UCSD-AML1 (cell line): ENCODE data around the gene PPP6R3.

Source experiments
- DNase-seq: peaks from one replicate; lab custom pipeline; 2025; ENCODE audit not compliant: unreplicated experiment; lab: John Stamatoyannopoulos, UW

PPP6R3 gene

DNA sequence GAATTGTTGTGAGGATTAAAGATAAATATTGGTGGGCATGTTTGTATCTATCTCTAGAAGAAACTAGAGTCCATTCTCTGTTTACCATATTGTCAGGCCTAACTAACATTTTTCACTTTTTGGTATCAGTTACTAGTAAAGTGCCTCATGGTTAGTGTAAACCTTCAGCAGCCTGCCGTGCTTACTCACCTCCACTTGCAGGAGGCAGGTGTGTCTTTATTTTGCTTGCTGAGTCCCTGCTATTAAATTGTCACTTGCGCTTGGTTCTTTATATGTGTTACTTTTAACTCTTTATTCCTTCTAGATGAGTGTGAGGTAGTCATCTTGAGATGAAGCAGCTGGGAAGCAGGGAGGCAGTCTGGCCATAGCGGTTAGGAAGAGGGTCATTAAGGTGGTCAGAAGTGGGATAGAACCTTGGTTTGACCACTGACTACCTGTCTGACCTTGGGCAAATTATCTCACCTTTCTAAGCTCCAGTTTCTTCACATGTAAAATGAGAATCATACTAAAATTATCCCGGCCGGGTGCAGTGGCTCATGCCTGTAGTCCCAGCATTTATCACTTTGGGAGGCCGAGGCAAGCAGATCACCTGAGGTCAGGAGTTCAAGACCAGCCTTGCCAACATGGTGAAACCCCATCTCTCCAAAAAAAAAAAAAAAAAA, 21.2 kb downstream of the PPP6R3 start:
- DNase-seq: no peak

DNA sequence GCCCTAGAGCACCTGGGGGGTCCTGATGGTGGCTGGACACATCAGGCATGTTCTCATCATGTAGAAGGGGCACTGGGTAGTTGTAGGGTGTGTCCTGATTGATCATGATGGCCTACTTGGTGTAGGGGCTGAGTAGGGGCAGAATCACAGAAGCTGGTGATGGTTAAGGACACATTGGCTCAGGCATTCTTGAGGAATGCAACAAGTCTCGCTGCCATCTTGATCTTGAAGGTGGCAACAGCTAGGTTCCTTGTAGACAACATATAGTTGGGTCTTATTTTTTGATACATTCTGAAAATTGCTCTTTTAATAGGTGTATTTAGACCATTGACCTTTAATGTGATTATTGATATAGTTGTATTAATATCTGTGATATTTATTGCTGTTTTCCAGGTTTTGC, 28.1 kb downstream of the PPP6R3 start:
- DNase-seq: no peak

DNA sequence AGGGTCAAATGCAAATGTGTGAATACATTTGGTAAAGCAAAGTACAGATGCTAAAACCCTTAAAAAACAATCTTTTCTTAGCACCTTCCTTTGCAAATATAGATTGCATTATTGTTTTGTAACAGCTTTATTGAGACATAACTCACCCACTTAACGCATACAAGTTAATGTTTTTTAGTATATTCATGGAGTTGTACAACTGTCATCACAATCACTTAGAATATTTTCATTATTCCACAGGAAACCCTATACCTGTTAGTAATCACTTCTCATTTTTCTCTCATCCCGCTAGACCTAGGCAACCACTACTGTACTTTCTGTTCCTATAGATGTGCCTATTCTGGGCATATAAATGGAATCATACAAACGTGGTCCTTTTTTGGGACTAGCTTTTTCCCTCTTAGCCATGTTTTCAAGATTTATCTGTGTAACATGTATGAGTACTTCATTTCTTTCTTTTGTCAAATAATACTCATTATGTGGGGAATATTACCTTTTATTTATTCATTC, 34.7 kb downstream of the PPP6R3 start:
- DNase-seq: no peak

DNA sequence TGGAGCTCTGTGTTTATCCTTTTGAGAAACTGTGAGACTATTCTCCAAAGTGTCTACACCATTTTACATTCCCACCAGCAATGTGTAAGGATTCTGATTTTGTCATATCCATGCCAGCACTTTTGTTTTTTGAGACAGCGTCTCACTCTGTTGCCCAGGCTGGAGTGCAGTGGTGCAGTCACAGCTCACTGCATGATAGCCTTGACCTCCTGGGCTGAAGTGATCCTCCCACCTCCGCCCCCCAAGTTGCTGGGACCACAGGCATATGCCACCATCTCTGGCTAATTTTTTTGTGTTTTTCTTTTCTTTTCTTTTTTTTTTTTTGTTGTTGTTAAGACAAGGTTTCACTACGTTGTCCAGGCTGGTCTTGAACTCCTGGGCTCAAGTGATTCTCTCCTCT, 35.3 kb downstream of the PPP6R3 start:
- DNase-seq: no peak

DNA sequence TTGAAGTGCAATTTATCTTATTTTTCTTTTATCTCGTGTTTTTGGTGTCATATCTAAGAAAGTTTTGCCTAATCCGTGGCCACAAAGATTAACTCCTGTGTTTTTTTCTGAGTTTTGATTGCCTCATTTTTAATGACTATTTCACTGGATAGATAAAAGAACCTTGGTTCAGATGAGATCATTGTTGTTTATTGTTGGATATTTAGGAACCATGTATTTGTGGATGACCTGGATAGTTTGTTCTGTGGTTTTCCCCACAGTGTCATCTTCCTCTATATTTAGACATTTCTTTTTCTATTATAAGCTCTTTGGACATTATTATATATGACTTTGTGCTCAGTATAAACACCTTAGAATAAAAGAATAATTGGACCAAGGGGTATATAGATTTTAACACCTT, 37.2 kb downstream of the PPP6R3 start:
- DNase-seq: no peak

DNA sequence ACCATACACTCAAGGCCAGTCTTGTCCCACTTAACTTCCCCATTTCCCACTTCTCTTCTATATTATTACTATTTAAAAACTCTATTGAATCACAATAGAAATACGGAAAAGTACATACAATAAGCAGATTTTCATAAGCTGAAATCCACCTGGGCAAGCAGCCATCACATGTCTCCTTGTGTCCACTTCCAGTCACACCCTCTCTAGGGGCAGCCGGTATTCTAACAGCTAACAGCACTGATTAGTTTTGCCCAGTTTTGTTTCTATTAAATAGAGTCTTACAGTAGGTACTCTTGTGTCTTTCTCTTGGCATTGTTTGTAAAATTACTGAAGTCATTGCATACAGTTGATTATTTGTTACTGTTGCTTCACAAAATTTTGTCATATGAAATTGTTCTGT, 37.8 kb downstream of the PPP6R3 start:
- no peak for DNase-seq

DNA sequence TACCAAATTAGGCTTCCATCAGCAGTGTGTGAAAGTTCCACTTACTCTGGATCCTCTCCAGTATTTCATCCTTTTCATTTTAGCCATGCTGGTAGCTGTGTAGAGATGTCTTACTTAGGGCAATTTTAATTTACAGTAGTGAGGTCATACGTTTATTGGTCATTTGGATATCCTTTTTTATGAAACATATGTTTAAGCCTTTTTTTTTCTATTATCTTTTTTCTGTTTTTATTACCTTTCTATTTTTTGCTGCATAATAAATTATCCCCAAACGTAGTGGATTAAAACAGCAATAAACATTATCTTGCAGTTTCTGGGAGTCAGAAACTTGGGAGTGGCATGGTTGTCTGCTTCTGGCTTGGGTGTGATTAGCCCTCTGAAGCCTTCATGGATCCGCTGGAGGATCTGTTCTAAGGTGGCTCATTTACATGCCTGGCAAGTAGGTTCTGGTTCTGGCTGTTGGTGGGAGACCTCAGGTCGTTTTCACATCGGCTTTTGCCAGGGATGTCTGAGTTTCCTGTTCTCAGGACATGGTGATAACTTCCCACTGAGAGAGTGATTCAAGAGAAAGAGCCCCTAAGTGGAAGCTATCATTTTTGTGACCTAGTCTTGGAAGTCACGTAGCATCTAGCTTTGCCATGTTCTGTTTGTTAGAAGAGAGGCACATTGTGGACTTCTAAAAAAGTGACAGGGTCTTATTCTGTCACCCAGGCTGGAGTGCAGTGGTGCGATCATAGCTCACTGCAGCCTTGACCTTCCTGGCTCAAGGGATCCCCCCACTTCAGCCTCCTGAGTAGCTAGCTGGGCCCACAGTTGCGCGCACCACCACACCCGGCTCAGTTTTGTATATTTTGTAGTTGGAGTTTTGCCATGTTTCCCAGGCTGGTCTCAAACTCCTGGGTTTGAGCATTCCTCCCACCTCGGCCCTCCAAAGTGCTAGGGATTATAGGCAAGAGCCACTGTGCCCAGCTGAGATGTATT, 38.6 kb downstream of the PPP6R3 start:
- DNase-seq: no peak

DNA sequence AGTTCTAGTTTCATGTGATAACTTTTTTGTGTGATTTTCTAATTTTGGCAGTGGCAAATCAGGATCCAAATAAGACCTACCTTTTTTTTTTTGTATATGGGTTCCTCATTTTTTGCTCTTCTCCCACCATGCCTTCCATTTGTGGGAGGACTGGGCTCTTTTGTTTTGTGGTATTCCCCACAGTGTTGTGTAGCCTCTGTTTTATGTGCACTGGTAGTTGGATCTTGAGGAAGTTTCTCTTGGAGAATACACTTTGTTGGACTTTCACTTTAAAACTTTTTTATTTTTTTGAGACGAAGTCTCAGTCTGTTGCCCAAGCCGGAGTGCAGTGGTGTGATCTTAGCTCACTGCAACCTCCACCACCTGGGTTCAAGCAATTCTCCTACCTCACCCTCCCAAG, 39.7 kb downstream of the PPP6R3 start:
- no peak for DNase-seq

DNA sequence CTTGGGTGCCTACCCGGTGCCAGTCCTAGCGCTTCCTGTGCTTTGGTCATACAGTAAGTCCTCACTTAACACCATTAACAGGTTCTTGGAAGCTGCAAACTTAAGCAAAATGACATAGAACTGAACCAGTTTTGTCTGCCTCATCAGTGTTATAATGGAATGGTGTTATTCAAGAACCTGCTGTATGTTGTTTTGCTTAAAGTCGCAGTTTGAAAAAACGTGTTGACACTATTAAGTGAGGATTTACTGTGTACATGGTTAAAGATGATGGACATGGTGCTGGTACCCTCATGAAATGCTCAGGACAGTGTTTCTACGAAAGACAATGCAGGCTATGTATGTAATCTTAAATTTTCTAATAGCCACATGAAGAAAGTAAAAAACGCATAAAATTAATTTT, 41.3 kb downstream of the PPP6R3 start:
- DNase-seq: no peak

DNA sequence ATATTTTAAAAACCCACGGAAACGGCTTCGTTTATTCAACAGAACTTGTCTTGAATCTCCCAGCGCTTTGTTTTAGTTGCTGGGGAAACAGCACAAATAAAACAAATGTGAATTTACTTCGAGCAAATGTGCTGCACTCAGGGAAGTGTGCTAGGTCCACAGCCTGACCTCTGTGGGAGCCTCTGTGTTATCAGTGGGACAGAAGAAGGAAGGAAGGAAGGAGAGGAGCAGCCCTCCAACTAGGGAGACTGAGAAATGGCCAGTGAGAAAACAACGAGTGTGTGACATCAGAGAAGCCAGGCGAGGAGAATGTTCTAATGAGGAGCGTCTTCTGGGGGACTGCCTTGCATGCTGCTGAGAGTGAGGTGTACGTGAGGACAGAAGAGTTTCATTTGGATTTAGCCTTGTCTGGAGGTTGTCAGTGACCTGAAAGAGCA, 42.7 kb downstream of the PPP6R3 start:
- peak; percentile 31 for DNase-seq

DNA sequence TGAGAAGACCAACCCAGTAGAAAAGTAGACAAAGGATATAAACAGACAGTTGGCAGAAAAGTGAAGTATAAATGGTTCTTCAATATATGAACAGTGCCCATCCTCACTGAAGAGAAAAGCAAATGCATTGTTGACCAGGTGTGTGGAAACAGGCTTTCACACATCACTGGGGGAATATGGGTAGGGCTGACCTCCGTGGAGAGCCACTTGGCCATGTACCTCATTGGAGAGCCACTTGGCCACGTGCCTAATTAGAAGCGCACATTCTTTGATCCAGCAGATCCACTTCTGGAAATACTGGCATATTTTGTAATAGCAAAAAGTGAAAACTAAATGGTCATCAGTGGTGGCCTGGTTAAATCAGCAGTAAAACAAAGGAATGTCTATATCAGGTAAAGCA, 43.2 kb downstream of the PPP6R3 start:
- no peak for DNase-seq

DNA sequence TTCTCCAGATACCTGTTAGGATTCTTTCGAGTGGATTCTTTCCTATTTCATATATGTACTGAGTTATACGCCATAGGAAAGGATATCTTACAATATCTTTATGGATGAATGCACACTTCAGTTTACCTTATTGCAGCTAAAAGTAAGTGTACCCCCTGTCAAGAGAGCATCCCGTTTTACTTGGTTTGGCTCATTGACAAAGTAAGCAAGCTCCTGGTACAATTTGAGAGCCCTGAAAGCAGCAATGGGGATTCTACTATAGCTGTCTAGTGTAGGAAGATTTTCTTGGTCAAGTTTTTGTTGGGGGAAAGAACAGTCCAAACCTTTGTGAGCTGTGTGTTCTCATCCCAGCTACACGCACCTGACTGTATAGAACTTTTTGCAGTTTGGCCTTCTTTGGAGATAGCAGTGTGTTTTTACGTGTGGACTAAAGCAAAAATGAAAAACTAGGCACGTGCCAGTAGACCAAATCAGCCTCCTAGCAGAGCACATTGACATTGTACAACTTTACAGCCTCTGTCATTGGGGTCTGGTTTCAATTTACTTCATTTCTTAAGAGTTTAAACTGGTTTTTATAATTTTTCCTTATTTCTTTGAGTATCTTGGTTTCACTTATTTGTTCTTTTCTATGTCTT, 44.0 kb downstream of the PPP6R3 start:
- DNase-seq: no peak

DNA sequence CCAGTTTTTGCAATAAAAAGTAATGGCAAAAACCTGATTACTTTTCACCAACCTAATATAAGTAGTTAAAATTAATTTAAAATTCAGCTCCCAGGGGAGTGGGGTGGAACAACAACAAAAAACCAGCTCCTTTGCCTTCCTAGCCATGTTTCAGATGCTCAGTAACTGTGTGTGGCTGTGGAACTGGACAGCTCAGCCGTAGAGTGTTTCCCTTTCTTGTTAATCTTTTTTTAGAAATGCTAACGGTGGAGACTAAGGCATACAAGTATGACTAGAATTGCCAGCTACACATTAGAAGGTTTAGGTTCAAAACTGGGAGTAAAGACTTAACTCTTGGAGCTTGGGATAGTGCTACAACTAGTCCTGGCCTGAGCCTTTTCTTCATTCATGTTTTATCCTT, 45.0 kb downstream of the PPP6R3 start:
- DNase-seq: no peak

DNA sequence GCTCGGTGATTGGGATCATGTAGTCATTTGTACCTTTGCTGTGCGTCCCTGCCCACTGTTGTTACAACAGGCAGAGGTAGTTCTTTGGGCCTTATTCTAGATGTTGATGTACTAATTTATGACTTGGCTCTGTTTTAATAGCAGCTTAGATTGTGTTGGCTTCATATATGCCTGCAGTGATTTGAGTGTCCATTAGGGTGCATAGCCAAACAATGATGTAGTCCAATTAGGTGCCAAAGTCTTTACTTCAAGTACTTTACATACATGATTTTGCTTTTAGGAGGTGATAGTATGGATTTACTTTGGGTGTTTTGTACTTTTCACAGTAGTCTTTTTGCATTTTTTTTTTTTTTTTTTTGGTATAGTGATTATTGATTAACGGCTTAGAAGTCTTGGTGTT, 46.4 kb downstream of the PPP6R3 start:
- no peak for DNase-seq

DNA sequence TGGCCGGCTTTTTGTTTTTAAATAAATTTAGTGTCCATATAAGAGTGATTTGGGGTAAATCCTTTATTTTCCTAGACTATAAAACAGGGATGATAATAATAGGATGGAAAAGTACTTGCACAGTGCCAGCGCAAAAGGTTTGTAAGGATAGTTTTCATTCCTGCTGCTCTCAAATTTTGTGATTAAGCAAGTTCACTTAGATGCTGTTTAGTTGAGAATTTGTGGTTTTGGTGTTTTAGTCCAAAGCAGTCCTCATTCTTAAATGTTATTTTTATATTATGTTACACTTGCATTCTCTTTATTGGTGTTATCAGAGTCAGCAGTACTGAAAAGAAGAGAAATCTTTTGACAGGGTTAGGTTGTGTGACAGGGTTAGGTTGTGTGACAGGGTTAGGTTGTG, 47.9 kb downstream of the PPP6R3 start:
- no peak for DNase-seq

DNA sequence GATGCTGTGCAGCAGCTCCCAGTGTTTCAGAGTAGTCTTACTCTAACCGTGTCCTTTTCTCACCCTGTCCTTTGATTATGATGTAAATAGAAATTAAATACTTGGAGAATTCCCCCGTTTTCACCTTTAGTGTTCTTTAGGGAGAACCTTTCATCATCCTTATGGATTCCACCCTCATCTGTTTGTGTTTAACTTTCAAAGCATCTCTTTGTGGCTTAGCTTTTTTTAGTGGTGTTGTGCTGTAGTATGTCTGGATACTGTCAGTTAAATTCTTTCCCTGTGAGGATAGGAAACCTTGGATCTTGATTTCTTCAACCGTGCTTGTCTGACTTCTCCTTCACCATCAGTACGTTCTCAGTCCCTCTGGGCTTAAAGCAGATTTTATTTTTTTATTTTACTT, 48.5 kb downstream of the PPP6R3 start:
- no peak for DNase-seq

DNA sequence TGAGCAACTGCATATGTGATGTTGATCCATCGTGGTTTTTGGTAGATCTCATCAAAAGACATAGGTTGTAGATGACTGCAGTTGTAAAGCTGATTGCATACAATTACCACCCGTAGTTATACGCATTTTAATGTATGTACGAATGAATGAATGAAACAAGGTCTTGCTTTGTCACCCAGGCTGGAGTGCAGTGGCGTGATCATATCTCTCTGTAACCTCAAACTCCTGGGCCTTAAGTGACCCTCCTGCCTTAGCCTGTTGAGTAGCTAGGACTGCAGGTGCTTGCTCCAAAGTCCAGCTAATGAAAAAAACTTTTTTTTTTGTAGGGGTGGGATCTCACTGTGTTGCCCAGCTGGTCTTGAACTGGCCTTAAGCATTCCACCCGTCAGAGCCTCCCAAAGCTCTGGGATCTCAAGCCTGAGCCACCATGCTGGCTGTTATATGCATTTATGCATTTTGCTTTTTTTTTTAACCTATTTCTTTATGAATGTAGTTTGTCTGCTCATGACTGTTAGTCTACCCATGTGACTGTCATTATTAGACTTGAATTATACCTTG, 53.5 kb downstream of the PPP6R3 start:
- DNase-seq: no peak

DNA sequence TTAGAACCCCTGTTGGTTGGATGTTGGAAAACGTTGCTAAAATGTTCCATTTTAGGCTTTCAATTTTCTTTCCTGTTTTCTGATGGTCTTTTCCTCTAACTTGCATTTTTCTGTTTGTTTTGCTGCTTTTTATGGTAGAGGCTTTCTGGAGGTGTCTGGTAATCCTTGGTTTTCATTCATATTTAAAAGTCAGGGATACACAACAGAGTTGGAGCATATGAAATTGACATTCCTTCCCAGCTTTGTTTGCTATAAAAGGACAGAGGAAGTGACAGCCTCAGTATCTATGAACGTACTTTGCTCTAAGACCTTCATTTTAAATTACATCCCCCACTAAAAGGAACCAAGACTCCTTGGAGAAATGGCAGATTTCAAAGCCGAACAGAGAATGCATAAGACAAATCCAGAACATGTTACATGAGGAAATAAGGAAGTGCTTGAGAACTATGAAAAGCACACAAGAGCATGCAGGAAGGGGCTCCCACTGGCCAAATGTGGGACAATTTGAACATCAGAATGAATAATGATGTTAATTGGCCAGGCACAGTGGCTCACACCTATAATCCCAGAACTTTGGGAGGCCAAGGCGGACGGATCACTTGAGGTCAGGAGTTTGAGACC, 56.7 kb downstream of the PPP6R3 start:
- no peak for DNase-seq

DNA sequence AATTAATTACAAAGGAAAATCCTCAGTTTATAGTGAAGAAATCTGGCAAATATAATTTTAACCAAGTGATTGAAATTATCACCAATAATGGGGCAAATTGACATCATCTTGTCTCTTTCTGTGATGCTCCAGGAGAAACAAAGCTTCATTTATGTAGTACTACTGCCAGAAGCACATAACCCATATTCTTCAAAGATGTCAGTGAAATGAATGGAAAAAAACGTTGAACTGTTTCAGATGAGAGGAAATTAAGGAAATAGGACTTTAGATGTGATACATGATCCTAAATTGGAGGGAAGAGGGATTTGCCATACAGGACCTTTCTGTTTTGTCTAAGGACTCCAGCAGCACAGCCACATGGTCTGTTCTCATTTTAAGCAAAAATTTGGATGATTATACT, 57.6 kb downstream of the PPP6R3 start:
- DNase-seq: no peak

DNA sequence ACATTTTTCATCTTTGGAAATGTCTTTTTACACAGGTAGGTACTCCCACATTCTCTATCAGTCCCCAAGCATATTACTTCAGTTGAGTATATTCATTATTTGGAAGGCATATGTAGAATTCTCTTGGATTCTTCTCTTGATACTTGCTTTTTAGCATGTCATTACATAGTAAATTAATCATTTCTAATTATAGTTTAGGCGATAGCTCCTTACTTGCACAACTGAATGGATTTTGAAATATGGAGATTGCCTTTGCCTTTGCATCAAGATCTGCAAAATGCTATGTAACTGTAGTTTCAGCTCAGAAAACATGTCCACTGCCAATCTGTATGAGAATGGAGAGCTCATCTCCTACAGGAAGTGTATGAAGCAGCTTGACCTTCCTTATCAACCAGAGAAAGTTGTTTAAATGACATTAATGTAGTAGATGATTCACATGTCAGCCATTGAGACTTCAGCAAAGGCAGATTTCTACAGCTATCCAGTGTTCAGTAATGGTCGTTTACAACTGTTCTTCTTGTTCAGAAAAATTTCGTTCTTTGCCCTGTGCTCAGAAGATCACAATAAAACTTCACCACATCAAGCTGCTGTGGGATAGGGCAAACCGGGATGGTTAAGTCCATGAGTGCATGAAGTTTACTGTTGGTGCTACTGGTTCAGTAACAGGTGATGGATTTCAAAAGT, 61.6 kb downstream of the PPP6R3 start:
- DNase-seq: no peak
